Fibroblast of lung (primary cell): Measurements from ENCODE around the gene TBC1D22B. TPM values are rescaled to one million over a fixed set of nuclear protein-coding genes. Genes with fewer than 3 reads are reported as not detected.
"Not testable (repeated sequence)": the region's sequence is repeated elsewhere in the genome, so short reads cannot be mapped to it uniquely, and the experiment has no call there.

Experiments used
- DNase-seq, 2 donors: peaks; one replicate each; pipeline versions ENCODE4 v3.0.0 to v3.0.0-alpha.2; 2010; ENCODE audit warnings: low read depth in 2 of 2
- H2AFZ ChIP-seq: 2 replicates; pipeline ENCODE4 v1.5.1; 2012; ENCODE audit warnings: low read length, control low read depth, inconsistent platforms
- H3K27ac ChIP-seq: 2 replicates; pipeline ENCODE4 v1.5.1; 2011; ENCODE audit warnings: low read length, control low read depth; ENCODE audit not compliant: insufficient read depth
- H3K27me3 ChIP-seq: 2 replicates; pipeline ENCODE4 v1.5.1; 2011; ENCODE audit warnings: mild to moderate bottlenecking, low read length; ENCODE audit not compliant: control insufficient read depth, insufficient read depth
- H3K36me3 ChIP-seq: 2 replicates; pipeline ENCODE4 v1.5.1; 2011; ENCODE audit warnings: low read length; ENCODE audit not compliant: control insufficient read depth, insufficient read depth
- H3K4me1 ChIP-seq: 2 replicates; pipeline ENCODE4 v1.5.1; 2011; ENCODE audit warnings: low read length; ENCODE audit not compliant: control insufficient read depth, insufficient read depth; ENCODE audit errors: extremely low read depth
- H3K4me2 ChIP-seq: 2 replicates; pipeline ENCODE4 v1.5.1; 2011; ENCODE audit warnings: low read length, control low read depth; ENCODE audit not compliant: insufficient read depth; ENCODE audit errors: extremely low read depth
- H3K4me3 ChIP-seq, 4 experiments: fragments of 200-600 bp in 1 of 4; sonication (generic) in 1 of 4; replicated peaks in 1 of 4; 2 replicates each; pipeline ENCODE4 v1.5.1; 2011 to 2016; ENCODE audit warnings: low read length in 4 of 4, low read depth in 3 of 4, mild to moderate bottlenecking in 3 of 4, control low read depth in 2 of 4, inconsistent platforms in 1 of 4, mixed read lengths in 1 of 4; ENCODE audit not compliant: insufficient read depth in 1 of 4; ENCODE audit errors: control extremely low read depth in 1 of 4
- H3K79me2 ChIP-seq: 2 replicates; pipeline ENCODE4 v1.5.1; 2012; ENCODE audit warnings: mild to moderate bottlenecking, low read length, inconsistent platforms; ENCODE audit not compliant: control insufficient read depth, insufficient read depth
- H3K9ac ChIP-seq: 2 replicates; pipeline ENCODE4 v1.5.1; 2011; ENCODE audit warnings: mild to moderate bottlenecking, low read length, control low read depth; ENCODE audit not compliant: insufficient read depth
- H3K9me3 ChIP-seq: 2 replicates; pipeline ENCODE4 v1.5.1; 2012; ENCODE audit warnings: low read depth, low read length; ENCODE audit not compliant: control insufficient read depth, insufficient read depth
- H4K20me1 ChIP-seq: 2 replicates; pipeline ENCODE4 v1.5.1; 2011; ENCODE audit warnings: low read length; ENCODE audit not compliant: control insufficient read depth, insufficient read depth; ENCODE audit errors: extremely low read depth
- CTCF ChIP-seq, 2 donors: IDR thresholded peaks in 1 of 2; conservative IDR thresholded peaks in 1 of 2; 1 replicate in 1 of 2; 2 replicates in 1 of 2; pipeline ENCODE4 v1.5.1; 2011 to 2012; ENCODE audit warnings: low read length in 2 of 2, control low read depth in 1 of 2, inconsistent platforms in 1 of 2, low read depth in 1 of 2, mild to moderate bottlenecking in 1 of 2
- EZH2 ChIP-seq: IDR thresholded peaks from 2 replicates; pipeline ENCODE4 v1.5.1; 2012; ENCODE audit warnings: low read length, control low read depth, mild to moderate bottlenecking; ENCODE audit errors: missing control alignments
- polyA plus RNA-seq, 2 donors: library from polyadenylated mRNA; depleted of rRNA in 1 of 2; stranded (reverse) in 1 of 2; unstranded in 1 of 2; fragments of >200 nt; gene quantifications; 2 replicates each; pipeline ENCODE4 v1.2.1, GENCODE V29; 2011 to 2012; ENCODE audit warnings: missing spikeins in 1 of 2
- total RNA-seq: library from RNA; depleted of rRNA; stranded (reverse); fragments of >200 nt; gene quantifications from 2 replicates; pipeline ENCODE4 v1.2.1, GENCODE V29; 2014

TBC1D22B gene
- total and polyA plus RNA-seq, 2 donors (not counting 1 experiment from before 2014, with no cell fraction given) = 6.3 to 9.7 TPM

GRCh38 chr6:37331047-37331446, 73.5 kb downstream of the TBC1D22B start:
- Histone ChIP-seq H4K20me1 (no peaks in the 10 kb centered on the region), H3K27me3 (no peaks in the 10 kb centered on the region), H3K36me3 (peaks cover 2% of the 10 kb centered on the region), H3K27ac (no peak overlapping the region), H3K4me3 (no peak overlapping the region), H3K4me2 (no peak overlapping the region), H3K9ac (no peak overlapping the region), H3K9me3 (no peaks in the 10 kb centered on the region), H2AFZ (no peak overlapping the region), H3K4me1 (no peaks in the 10 kb centered on the region), H3K79me2 (no peaks in the 10 kb centered on the region)
- TF ChIP-seq EZH2 (no peak), CTCF (conservative IDR thresholded peaks at IDR 0.05 in 1 of 2, IDR thresholded peaks at IDR 0.05 in 1 of 2; ENCODE audit: low read depth in 1 of 2, low read length in 2 of 2) (no peak)
- no peak for DNase-seq

- Histone ChIP-seq H4K20me1 (no peaks in the 10 kb centered on the region), H3K79me2 (no peaks in the 10 kb centered on the region), H3K27me3 (no peaks in the 10 kb centered on the region), H3K9me3 (no peaks in the 10 kb centered on the region), H3K36me3 (peaks cover 2% of the 10 kb centered on the region), H3K9ac (no peak overlapping the region), H3K4me2 (no peak overlapping the region), H3K27ac (no peak overlapping the region), H3K4me1 (no peaks in the 10 kb centered on the region), H2AFZ (no peak overlapping the region), H3K4me3 (no peak overlapping the region)
- no peak for DNase-seq
- TF ChIP-seq CTCF (conservative IDR thresholded peaks at IDR 0.05 in 1 of 2, IDR thresholded peaks at IDR 0.05 in 1 of 2; ENCODE audit: low read depth in 1 of 2, low read length in 2 of 2) (no peak), EZH2 (no peak)
Observed at GRCh38 chr6:37332894-37333293, 75.3 kb downstream of the TBC1D22B start.

- no peak overlapping the region for H3K4me3 ChIP-seq
- no peak for TF ChIP-seq EZH2
- no peak for TF ChIP-seq CTCF (conservative IDR thresholded peaks at IDR 0.05 in 1 of 2, IDR thresholded peaks at IDR 0.05 in 1 of 2; ENCODE audit: low read depth in 1 of 2, low read length in 2 of 2)
- H3K27me3 ChIP-seq = no peaks in the 10 kb centered on the region
- H3K36me3 ChIP-seq = peaks cover 2% of the 10 kb centered on the region
- H3K27ac ChIP-seq = no peak overlapping the region
- no peaks in the 10 kb centered on the region for H3K79me2 ChIP-seq
- no peak overlapping the region for H2AFZ ChIP-seq
- H3K9me3 ChIP-seq = no peaks in the 10 kb centered on the region
- no peak overlapping the region for H3K4me2 ChIP-seq
- H3K4me1 ChIP-seq = no peaks in the 10 kb centered on the region
- DNase-seq = no peak
- H4K20me1 ChIP-seq = no peaks in the 10 kb centered on the region
- H3K9ac ChIP-seq = no peak overlapping the region
Observed at GRCh38 chr6:37334047-37334446, 76.5 kb downstream of the TBC1D22B start.

GRCh38 chr6:37338317-37338716, 80.7 kb downstream of the TBC1D22B start:
- H2AFZ ChIP-seq, H3K9ac ChIP-seq, H3K4me3 ChIP-seq, H3K79me2 ChIP-seq, H3K4me1 ChIP-seq, H3K27ac ChIP-seq, H4K20me1 ChIP-seq, H3K36me3 ChIP-seq, H3K4me2 ChIP-seq, H3K9me3 ChIP-seq, H3K27me3 ChIP-seq, DNase-seq: not testable (repeated sequence)
